H1 (cell line): ENCODE data around the gene SOX30. TPM values are rescaled to one million over a fixed set of nuclear protein-coding genes. Genes with fewer than 3 reads are reported as not detected.

Experiments
- CTCF ChIA-PET: fragments of 300-600 bp; sonication (Branson Sonifier 250); formaldehyde crosslinking; loops from one replicate; lab custom pipeline; 2021; ENCODE audit not compliant: partially characterized antibody; lab: Charles Lee
- POLR2A ChIA-PET: fragments of 300-600 bp; sonication (Branson Sonifier 250); formaldehyde crosslinking; loops from one replicate; lab custom pipeline; 2021; ENCODE audit warnings: inconsistent platforms; ENCODE audit not compliant: partially characterized antibody; lab: Charles Lee
- DNase-seq, 2 experiments: peaks; one replicate each; pipeline versions ENCODE4 v3.0.0 to v3.0.0-alpha.2; 2010 to 2022; ENCODE audit warnings: low spot score in 2 of 2, low read depth in 1 of 2, mixed read lengths in 1 of 2
- FAIRE-seq: peaks from 2 replicates; lab custom pipeline; 2011; peaks lifted over from hg19 to GRCh38; lab: Jason Lieb, UNC
- H2AFZ ChIP-seq: 2 replicates; pipeline ENCODE4 v1.8.1; 2012; ENCODE audit warnings: low read length, inconsistent platforms
- H2AK5ac ChIP-seq: 2 replicates; pipeline ENCODE4 v1.6.1; 2013; ENCODE audit warnings: low read depth, low read length
- H2BK120ac ChIP-seq: replicated peaks from 2 replicates; pipeline ENCODE3; 2013; ENCODE audit warnings: low read depth, low read length, inconsistent platforms
- H2BK12ac ChIP-seq: 2 replicates; pipeline ENCODE4 v1.6.1; 2013; ENCODE audit warnings: low read depth, low read length
- H2BK15ac ChIP-seq: 2 replicates; pipeline ENCODE4 v1.6.1; 2013; ENCODE audit warnings: low read length
- H2BK20ac ChIP-seq: 2 replicates; pipeline ENCODE4 v1.6.1; 2013; ENCODE audit warnings: low read length
- H2BK5ac ChIP-seq: 2 replicates; pipeline ENCODE4 v1.6.1; 2013; ENCODE audit warnings: low read depth, low read length
- H3K14ac ChIP-seq: 2 replicates; pipeline ENCODE4 v1.6.1; 2013; ENCODE audit warnings: inconsistent platforms; ENCODE audit not compliant: insufficient read length
- H3K18ac ChIP-seq: 2 replicates; pipeline ENCODE4 v1.6.1; 2013; ENCODE audit warnings: low read length; ENCODE audit errors: extremely low read depth
- H3K23ac ChIP-seq: 2 replicates; pipeline ENCODE4 v1.6.1; 2013; ENCODE audit warnings: inconsistent platforms; ENCODE audit not compliant: insufficient read length
- H3K23me2 ChIP-seq: 2 replicates; pipeline ENCODE4 v1.6.1; 2013; ENCODE audit warnings: low read depth, low read length
- H3K27ac ChIP-seq: 2 replicates; pipeline ENCODE4 v1.6.1; 2011; ENCODE audit warnings: low read depth, low read length, inconsistent platforms
- H3K27me3 ChIP-seq, 4 experiments: replicated peaks in 1 of 4; 1 replicate in 1 of 4; 2 replicates in 3 of 4; pipeline versions ENCODE4 v1.6.1 to v1.8.1; 2011 to 2013; ENCODE audit warnings: low read length in 3 of 4, mild to moderate bottlenecking in 3 of 4, inconsistent platforms in 2 of 4, mixed read lengths in 2 of 4, moderate library complexity in 1 of 4; ENCODE audit not compliant: control insufficient read depth in 3 of 4, insufficient read depth in 3 of 4; ENCODE audit errors: extremely low read depth in 1 of 4
- H3K36me3 ChIP-seq, 4 experiments: 2 replicates each; pipeline versions ENCODE4 v1.6.1 to v1.8.1; 2011 to 2013; ENCODE audit warnings: mild to moderate bottlenecking in 4 of 4, low read length in 3 of 4, moderate library complexity in 2 of 4, control low read depth in 1 of 4, inconsistent platforms in 1 of 4; ENCODE audit not compliant: insufficient read depth in 4 of 4, control insufficient read depth in 2 of 4
- H3K4ac ChIP-seq: replicated peaks from 2 replicates; pipeline ENCODE3; 2013; ENCODE audit warnings: low read length, low read depth, mixed read lengths, inconsistent platforms; ENCODE audit not compliant: insufficient read length
- H3K4me1 ChIP-seq, 4 experiments: replicated peaks in 1 of 4; 1 replicate in 1 of 4; 2 replicates in 3 of 4; pipeline versions ENCODE4 v1.6.1 to v1.8.1; 2011 to 2013; ENCODE audit warnings: low read length in 3 of 4, inconsistent platforms in 2 of 4, mixed read lengths in 1 of 4; ENCODE audit not compliant: insufficient read depth in 4 of 4, control insufficient read depth in 3 of 4
- H3K4me2 ChIP-seq, 2 experiments: 2 replicates each; pipeline versions ENCODE4 v1.6.1 to v1.8.1; 2011 to 2013; ENCODE audit warnings: low read depth in 2 of 2, low read length in 2 of 2, control low read depth in 1 of 2, inconsistent platforms in 1 of 2, mild to moderate bottlenecking in 1 of 2; ENCODE audit not compliant: insufficient read depth in 1 of 2
- H3K4me3 ChIP-seq, 4 experiments: fragments of 200-600, 300-600 bp in 1 of 4; sonication (generic), shearing (Covaris generic), sonication (Bioruptor Twin) in 1 of 4; 2 replicates each; pipeline versions ENCODE4 v1.5.1 to v1.8.1; 2011 to 2016; ENCODE audit warnings: low read length in 4 of 4, low read depth in 3 of 4, control low read depth in 2 of 4, inconsistent platforms in 2 of 4, mild to moderate bottlenecking in 2 of 4, mixed read lengths in 1 of 4, moderate library complexity in 1 of 4; ENCODE audit not compliant: insufficient read depth in 2 of 4; ENCODE audit errors: extremely low read depth in 1 of 4
- H3K56ac ChIP-seq: replicated peaks from 2 replicates; pipeline ENCODE3; 2013; ENCODE audit warnings: low read depth, mild to moderate bottlenecking, mixed read lengths, low read length, inconsistent platforms; ENCODE audit not compliant: insufficient read length
- H3K79me1 ChIP-seq: 2 replicates; pipeline ENCODE4 v1.6.1; 2013; ENCODE audit warnings: low read depth, low read length, control low read depth
- H3K79me2 ChIP-seq, 2 experiments: 2 replicates each; pipeline versions ENCODE4 v1.6.1 to v1.8.1; 2012 to 2013; ENCODE audit warnings: low read length in 2 of 2, mild to moderate bottlenecking in 2 of 2, inconsistent platforms in 1 of 2; ENCODE audit not compliant: insufficient read depth in 2 of 2, control insufficient read depth in 1 of 2
- H3K9ac ChIP-seq, 4 experiments: replicated peaks in 1 of 4; 1 replicate in 1 of 4; 2 replicates in 3 of 4; pipeline versions ENCODE4 v1.6.1 to v1.8.1; 2011 to 2013; ENCODE audit warnings: low read depth in 3 of 4, low read length in 3 of 4, control low read depth in 2 of 4, mild to moderate bottlenecking in 2 of 4, moderate library complexity in 2 of 4, inconsistent platforms in 1 of 4; ENCODE audit errors: extremely low read depth in 1 of 4
- H3K9me3 ChIP-seq, 2 experiments: 2 replicates each; pipeline versions ENCODE4 v1.6.1 to v1.8.1; 2012 to 2013; ENCODE audit warnings: mild to moderate bottlenecking in 2 of 2, moderate library complexity in 2 of 2, control low read depth in 1 of 2, inconsistent platforms in 1 of 2, low read depth in 1 of 2, low read length in 1 of 2, mixed read lengths in 1 of 2; ENCODE audit not compliant: insufficient read depth in 2 of 2
- H4K20me1 ChIP-seq, 2 experiments: replicated peaks in 1 of 2; 2 replicates each; pipeline versions ENCODE3 to v1.8.1; 2011 to 2013; ENCODE audit warnings: inconsistent platforms in 2 of 2, low read length in 2 of 2, mild to moderate bottlenecking in 1 of 2; ENCODE audit not compliant: insufficient read depth in 2 of 2, control insufficient read depth in 1 of 2
- H4K5ac ChIP-seq: 2 replicates; pipeline ENCODE4 v1.6.1; 2013; ENCODE audit warnings: low read length, low read depth, mixed read lengths, inconsistent platforms; ENCODE audit not compliant: insufficient read length
- H4K8ac ChIP-seq: 2 replicates; pipeline ENCODE4 v1.8.0; 2013; ENCODE audit warnings: mild to moderate bottlenecking, moderate library complexity, low read length, inconsistent platforms; ENCODE audit not compliant: insufficient read depth; ENCODE audit errors: extremely low read depth
- H4K91ac ChIP-seq: replicated peaks from 2 replicates; pipeline ENCODE3; 2013; ENCODE audit warnings: low read length, mixed read lengths, inconsistent platforms; ENCODE audit not compliant: insufficient read length
- ATF3 ChIP-seq: IDR thresholded peaks from 2 replicates; pipeline ENCODE4 v1.6.1; 2011; ENCODE audit warnings: low read depth, mild to moderate bottlenecking, low read length; ENCODE audit not compliant: insufficient read depth
- WGBS, 2 experiments: shearing (Covaris generic) in 1 of 2; methylation state at CpG; one replicate each; pipeline versions ENCODE4 v1.1.6 to v1.1.7; 2013 to 2015; ENCODE audit warnings: low lambda C conversion rate in 2 of 2, mixed read lengths in 2 of 2, inconsistent platforms in 1 of 2, low coverage in 1 of 2, missing lambda C conversion rate in 1 of 2; ENCODE audit not compliant: insufficient replicate concordance in 2 of 2, insufficient coverage in 1 of 2, insufficient read length in 1 of 2; ENCODE audit errors: extremely low coverage in 1 of 2, missing lambda C conversion rate in 1 of 2; 5-methylcytosine and 5-hydroxymethylcytosine counted together
- polyA plus RNA-seq, 7 experiments: library from polyadenylated mRNA; depleted of rRNA in 3 of 7; stranded (reverse) in 5 of 7; unstranded in 2 of 7; fragments of >200 nt in 5 of 7; fragments of 200-250 nt in 2 of 7; gene quantifications; 1 replicate in 5 of 7; 2 replicates in 1 of 7; 4 replicates in 1 of 7; pipeline versions ENCODE4 v1.2.1 to v1.2.3, GENCODE V29; 2011 to 2013; ENCODE audit warnings: missing spikeins in 2 of 7, mixed read lengths in 2 of 7
- total RNA-seq: library from RNA; stranded (reverse); fragmentation: NEBNext Ultra II Directional; extraction: Animal tissue kit (Norgen Biotek cat#: 25700); gene quantifications from 2 replicates; pipeline ENCODE4 v1.2.1, GENCODE V29; 2021

SOX30 gene
- total and polyA plus RNA-seq, 2 of the 8 experiments (the other 6 are each of a cell fraction or from before 2014, with no cell fraction given), result 0.35 TPM; not detected in 1

GRCh38 chr5:157596487-157596886 is 55.8 kb downstream of the SOX30 start:
- no peaks in the 10 kb centered on the region for H3K4me1 ChIP-seq
- no peak overlapping the region for H2AK5ac ChIP-seq
- H4K20me1 ChIP-seq, result no peaks in the 10 kb centered on the region
- no peak overlapping the region for H4K91ac ChIP-seq
- no peak overlapping the region for H4K8ac ChIP-seq
- no peak overlapping the region for H2BK5ac ChIP-seq
- no peaks in the 10 kb centered on the region for H3K23me2 ChIP-seq
- WGBS, 2 experiments, result 82% methylated on average over 5 of the region's 5 CpGs; no CpG with 5 or more reads in 1 of the 2 experiments
- no peak overlapping the region for H2BK12ac ChIP-seq
- ChIA-PET CTCF (no interaction called here), POLR2A (no interaction called here)
- H2BK120ac ChIP-seq, result no peak overlapping the region
- DNase-seq (no peak), FAIRE-seq (no peak)
- no peak overlapping the region for H3K23ac ChIP-seq
- H3K79me1 ChIP-seq, result no peaks in the 10 kb centered on the region
- H3K56ac ChIP-seq, result no peak overlapping the region
- no peaks in the 10 kb centered on the region for H3K27me3 ChIP-seq
- no peak for TF ChIP-seq ATF3
- no peak overlapping the region for H2BK15ac ChIP-seq
- H3K14ac ChIP-seq, result no peak overlapping the region
- no peak overlapping the region for H3K27ac ChIP-seq
- no peak overlapping the region for H3K18ac ChIP-seq
- no peak overlapping the region for H3K4me3 ChIP-seq
- H2AFZ ChIP-seq, result no peak overlapping the region
- no peak overlapping the region for H3K4me2 ChIP-seq
- no peaks in the 10 kb centered on the region for H3K36me3 ChIP-seq
- H3K9me3 ChIP-seq, result no peaks in the 10 kb centered on the region
- no peak overlapping the region for H3K9ac ChIP-seq
- no peaks in the 10 kb centered on the region for H3K79me2 ChIP-seq
- no peak overlapping the region for H3K4ac ChIP-seq
- H2BK20ac ChIP-seq, result no peak overlapping the region
- H4K5ac ChIP-seq, result no peak overlapping the region
